LoVo (cell line): ENCODE data around the gene CLDND2.
"Not testable (repeated sequence)": the region's sequence is repeated elsewhere in the genome, so short reads cannot be mapped to it uniquely, and the experiment has no call there.

ENCODE experiments used
- DNase-seq: peaks from one replicate; pipeline ENCODE4 v3.0.0-alpha.2; 2016; ENCODE audit warnings: low spot score

Gene CLDND2, protein sequence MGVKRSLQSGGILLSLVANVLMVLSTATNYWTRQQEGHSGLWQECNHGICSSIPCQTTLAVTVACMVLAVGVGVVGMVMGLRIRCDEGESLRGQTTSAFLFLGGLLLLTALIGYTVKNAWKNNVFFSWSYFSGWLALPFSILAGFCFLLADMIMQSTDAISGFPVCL

DNA sequence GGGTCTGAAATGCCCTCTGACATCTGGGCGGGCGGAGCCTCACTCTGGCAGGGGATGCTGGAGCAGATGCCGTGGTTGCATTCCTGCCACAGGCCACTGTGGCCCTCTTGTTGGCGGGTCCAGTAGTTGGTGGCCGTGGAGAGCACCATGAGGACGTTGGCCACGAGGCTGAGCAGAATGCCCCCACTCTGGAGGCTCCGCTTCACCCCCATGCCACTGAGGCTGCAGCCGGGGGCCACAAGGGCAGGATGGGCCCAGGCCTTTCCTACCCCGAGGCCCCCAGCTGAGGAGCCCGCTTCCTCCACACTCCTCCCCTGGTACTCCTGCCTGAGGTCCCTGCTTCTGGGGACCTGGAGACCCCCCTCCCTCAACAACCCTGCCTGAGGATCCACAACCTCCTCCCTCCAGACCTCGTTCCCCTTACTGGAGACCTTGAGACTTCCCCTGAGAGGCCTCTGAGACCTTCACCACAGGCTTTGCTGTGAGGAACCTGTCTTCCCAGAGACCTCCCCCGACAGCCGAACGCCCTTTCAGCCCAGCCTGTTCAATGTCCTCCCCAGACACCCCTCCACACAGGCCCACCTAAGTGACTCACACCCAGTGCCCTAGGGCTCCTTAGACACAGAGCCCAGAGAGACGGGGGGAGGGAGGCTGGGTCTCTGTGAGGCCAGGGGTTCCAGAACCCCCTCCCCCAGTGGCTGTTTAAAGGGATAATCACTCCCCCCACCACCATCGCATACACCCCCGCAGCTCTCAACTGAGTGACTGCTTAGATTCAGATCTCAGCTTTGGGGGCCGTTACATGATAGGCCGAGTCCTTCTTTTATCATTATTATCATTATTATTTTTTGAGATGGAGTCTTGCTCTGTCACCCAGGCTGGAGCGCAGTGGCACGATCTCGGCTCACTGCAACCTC, at the start of gene CLDND2:
Gene CLDND2 (minus strand): TSS at position 638 of the 917 bp plus-strand sequence. CDS start 426 bp downstream, at position 212.
- DNase-seq = no peak

DNA sequence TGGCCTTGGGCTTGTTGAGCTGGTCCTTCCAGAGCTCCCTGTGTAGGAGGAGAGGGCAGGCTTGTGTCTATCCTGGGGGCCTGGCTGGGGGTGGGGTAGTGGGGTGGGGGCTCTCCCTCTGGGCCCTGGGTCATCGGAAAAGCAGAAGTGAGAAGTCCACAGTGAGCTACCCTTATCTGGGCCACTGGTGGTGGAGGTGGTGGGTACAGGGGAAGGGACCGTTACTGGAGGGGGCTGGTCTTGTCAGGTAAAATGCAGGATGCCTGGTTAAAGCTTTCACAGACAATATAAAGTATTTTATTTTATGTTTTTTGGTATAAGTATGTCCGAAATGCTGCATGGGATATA, 49.0 kb upstream of the CLDND2 start:
- no peak for DNase-seq

DNA sequence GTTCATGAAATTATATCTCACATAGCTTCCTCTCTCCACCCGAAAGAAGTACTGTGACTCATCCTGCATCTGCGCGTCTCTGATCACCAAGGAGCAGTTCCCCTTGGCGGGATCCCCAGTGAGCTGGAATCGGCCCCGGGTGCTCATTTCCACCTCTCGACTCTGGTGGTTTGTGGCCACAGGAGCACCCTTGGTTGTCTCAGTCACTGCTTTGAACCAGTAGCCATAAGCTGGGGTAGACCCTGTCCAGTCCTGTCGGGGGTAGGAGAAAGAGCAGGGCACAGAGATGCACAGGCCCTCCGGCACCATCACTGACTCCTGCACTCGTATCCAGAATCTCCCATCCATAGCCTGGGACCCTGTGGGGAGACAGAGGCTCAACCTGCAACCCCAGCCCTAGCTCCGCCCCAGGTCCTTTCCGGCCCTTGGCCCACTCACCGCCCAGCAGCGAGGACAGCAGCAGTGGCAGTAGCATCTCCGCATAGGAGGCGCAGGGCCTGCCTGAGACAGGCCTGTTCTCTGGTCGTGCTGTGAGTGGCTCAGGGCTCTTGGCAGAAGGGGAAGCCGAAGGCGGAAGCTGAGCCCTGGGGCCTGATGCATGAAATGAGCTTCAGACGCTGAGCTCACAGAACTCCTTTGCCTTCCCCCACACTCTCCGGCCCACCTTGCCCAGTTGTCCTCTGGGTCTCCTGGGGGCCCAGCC, 48.5 kb upstream of the CLDND2 start, which contains the start of gene SIGLEC10:
Gene SIGLEC10 (minus strand): TSS at position 536 of the 703 bp plus-strand sequence. CDS start 61 bp downstream, at position 475.
- DNase-seq = no peak

DNA sequence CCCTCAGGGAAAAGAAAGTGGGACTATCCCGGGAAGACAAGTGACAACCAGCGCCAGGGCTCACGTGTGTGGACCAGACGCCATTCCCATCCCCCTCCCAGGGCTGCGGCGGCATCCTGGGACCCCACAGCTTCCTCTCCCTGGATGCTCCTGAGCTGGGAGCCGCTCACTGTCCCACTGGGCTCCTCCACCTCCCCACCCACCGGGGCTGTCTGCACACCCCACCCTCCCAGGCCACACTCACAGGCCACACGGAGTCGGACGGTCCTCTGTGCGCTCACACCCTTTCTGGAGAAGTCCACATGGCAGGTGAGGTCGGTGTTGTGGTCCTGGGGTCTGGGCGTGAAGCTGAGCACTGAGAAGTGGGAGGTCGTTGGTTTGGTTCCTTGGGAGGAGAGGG, 47.6 kb upstream of the CLDND2 start:
- DNase-seq = not testable (repeated sequence)

DNA sequence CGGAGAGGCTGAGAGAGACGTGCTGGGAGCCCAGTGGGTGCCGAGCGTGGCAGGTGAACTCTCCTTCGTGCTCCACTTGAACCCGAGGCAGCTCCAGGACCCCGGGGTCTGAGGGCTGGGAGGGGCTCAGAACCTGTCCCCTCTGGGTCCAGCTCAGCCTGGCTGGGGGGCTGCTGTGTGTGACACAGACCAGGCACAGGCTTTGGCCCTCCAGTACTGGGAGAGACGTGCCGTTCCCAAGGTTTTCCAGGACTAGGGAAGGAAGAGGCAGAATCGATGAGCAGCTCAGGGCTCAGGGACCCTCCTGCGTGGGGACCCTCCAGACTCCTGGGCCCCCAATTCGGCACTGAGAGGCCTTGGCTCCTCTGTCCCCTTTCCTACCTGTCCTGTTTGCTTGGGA, 46.4 kb upstream of the CLDND2 start:
- DNase-seq = no peak

DNA sequence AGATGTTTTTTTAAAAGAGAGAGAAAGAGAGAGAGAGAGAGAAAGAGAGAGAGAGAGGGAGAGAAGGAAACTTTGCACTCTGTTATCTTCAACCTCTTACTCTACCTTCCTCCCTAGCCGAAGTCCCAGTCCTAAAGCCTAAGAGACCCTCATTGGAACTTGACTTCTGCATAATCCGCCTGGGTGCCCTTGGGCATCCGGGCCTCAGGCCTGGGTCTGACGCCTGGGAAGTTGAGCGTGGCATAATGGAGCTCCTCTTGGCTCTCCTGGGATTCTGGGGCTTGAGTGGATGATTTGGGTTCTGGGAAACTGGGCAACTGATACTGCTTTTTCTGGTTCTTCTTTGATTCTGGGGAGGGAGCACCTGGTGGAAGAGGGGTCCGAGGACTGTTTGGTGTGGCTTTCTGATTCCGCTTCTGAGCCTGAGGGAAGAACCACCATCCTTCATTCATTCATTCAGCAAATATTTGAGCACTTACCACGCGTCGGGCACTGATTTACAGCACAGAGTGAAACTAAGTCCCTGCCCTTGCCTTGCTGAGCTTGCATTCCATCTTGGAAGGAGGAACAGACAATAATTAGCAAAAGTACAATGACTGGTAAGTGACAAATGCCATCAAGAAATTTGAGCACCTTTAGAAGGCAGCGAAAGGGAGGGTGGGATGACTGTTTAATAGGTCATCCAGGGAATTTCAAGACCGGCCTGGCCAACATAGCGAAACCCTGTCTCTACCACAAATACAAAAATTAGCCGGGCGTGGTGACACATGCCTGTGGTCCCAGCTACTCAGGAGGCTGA, 42.3 kb upstream of the CLDND2 start:
- no peak for DNase-seq

DNA sequence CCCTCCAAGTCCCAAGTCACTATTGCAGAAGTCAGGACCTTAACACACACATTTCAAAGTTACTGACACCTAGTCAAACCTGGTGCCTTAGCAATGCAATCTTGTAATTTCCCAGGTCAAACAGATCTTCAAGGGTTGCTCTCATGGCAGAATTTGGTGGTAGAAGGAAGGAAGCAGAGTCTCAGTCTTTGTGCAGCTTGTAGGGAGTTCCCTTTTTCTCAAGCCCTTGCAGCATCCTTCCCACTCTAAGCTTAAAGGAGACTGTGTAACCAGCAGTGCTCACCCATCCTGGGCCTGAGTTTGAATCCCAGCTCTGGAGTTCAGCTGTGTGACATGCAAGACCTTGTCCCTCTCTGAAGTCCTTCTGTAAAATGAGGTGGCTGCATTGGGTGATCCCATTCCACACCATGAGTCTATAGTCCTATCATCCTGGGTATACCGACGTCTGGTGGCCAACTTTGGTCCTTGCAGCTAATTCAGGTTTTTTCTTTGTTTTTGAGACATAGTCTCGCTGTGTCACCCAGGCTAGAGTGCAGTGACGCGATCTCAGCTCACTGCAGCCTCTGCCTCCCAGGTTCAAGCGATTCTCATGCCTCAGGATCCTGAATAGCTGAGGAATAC, 38.8 kb upstream of the CLDND2 start:
- DNase-seq = no peak

DNA sequence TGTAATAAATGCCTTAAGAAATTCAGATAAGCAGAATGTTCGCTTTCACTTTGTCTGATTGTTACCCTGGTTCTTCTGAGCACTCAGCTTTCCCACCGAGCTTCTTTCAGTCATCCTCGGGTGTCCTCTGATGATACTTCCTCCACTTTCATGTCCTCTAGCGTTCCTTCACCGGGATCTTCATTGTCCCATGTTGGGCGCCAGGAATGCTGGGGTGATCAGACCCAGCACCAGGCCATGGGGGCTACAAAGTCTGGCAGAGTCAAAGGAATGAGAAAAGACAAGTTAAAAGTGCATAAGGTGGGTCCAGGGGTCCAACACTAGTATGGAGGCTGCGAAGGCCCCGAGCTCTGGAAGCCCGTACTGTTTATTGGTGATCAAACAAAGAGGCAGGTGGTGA, 33.3 kb upstream of the CLDND2 start:
- DNase-seq = no peak

DNA sequence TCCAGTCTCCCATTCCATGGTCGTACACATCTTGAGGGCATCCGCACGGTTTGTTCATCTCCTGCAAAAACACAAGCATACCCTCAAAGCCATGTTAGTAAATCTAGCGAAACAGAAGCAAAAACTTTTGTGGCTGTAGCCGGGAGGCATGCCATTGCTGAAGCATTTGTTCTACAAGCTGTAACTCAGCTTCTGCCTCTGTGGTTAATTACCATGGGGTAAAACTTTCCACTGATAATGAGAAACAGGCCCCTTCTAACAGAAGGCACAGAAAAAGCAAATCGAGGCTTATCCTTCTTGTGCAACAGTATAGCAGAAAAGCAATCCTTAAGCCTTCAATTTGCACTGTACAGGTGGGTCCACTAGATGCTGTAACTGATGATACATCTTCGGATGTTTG, 31.1 kb upstream of the CLDND2 start:
- DNase-seq = not testable (repeated sequence)

DNA sequence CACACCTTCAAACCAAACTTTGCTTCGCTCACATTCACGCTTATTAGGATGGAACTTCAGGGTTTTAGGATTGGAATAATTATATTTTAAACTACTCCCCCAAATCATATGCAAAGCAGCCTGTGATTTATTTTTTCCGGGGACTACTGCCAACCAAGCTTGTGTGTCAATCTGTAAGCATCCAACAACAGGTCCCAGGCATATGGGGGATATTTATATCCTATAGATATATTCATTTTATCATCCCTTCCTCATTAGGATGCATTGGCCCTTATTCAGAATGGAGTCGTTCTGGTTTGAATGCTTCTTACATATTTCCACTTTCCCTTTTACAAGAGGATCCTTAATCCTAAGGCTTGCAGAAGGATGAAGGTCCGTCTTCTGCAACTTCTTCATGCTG, 30.4 kb upstream of the CLDND2 start:
- no peak for DNase-seq

DNA sequence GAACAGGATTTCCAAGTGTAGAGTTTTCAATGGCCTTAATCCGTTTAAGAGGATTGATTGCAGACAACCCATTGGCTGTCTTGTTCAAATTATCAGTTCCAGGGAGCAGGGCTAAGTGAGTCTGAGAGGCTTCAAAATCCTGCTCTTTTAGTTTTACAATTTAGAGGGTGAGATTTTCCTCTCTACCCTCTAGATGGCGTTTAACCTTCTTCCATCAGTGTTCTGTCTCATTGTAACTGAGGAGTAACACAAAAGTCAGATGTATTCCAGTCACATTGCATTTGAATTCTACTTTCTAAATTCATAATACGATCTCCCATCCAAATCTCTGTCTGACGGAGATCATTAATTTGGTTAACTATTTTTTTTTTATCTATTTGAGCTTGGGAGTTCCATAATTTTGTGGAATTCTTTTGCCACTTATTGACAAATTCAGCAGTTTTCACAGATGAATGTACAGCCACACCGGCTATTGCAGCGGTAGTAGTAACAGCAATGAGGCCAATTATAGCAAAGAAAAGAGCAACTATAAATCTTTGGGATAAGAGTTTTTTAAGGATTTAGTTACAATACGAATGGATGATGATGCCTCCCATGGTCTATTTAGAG, 29.4 kb upstream of the CLDND2 start:
- peak; percentile 32 for DNase-seq

DNA sequence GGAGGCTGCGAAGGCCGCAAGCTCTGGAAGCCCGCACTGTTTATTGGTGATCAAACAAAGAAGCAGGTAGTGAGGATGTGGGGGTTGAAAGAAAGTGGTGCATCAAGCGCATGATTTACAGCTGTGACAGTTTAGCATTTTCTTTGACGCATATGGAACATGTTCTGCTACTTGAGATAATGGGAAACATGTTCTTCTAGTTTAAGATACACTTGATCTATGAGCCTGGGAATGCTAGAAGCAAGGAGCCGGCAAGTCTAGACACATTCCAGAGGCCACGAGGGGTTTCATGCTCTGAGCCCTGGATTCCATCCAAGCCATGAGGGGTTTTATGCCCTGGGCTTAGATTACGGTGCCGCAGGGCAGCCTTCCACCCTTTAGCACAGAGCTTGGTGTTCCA, 28.6 kb upstream of the CLDND2 start:
- not testable (repeated sequence) for DNase-seq

DNA sequence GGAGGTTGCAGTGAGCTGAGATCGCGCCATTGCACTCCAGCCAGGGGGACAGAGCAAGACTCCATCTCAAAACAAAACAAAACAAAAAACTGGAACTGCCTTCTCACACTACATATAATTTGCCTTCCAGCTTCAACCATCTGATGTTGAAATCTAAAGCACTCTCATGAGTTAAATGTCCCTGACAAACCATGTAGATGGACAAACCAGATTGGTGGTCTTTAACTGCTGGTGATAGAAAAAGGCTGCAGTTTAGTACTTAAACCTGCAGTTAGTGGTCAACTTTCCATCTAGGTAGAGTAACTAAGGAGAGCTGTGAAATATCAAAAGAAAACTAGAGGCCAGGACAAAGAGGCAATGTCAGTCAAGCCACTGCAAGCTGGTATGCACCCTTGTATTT, 27.4 kb upstream of the CLDND2 start:
- no peak for DNase-seq

DNA sequence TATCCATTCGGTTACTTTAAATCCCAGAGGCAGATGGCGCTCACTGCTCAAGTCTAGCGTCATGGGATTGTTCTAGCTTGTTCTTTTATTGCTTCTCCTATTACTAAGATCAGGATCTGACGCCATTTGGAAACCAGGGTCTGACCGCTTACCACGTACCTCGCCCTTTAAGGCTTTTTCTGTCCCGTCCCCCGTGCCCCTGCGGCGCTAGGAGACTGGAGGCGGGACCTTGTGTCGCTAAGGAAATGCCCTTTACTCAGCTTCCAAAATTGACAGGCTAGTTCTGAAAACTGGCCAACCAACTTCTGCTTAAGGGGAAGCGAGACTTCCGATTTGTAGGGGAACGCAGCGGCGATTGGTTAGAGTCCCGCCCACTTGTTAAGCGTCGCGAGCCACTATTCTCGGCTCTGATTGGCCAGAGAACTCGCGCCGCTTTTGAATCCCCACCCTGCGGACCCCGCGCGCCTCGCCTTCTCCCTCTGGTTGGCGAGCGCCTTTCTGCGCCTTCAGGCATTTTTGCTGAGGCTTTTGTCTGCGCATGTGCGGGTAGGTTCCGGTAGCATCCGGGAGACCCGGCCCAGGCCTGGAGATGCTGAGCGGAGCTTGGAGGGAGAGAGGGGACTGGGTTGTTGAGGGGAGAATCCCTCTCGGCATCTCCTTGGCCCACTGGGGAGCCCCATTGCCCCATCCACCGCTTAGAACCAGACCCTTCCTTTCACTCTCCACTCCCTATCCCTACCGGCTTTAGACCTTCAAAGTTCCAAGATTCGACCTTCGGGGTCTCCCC, 25.4 kb upstream of the CLDND2 start:
- DNase-seq = peak; percentile 84

DNA sequence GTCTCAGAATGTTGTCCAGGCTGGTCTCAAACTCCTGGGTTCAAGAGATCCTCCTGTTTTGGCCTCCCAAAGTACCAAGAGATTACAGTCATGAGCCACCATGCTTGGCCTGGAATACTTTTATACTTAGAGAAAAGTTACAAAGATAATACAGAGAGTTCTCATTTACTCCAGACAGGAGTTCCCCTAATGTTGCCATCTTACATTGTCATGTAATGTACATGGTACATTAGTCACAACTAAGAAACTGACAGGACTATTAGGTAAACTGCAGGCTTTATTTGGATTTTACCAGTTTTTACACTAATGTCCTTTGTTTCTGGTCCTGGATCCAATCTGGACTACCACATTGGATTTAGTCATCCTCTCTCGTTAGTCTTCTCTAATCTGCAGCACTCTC, 23.9 kb upstream of the CLDND2 start:
- DNase-seq = no peak

DNA sequence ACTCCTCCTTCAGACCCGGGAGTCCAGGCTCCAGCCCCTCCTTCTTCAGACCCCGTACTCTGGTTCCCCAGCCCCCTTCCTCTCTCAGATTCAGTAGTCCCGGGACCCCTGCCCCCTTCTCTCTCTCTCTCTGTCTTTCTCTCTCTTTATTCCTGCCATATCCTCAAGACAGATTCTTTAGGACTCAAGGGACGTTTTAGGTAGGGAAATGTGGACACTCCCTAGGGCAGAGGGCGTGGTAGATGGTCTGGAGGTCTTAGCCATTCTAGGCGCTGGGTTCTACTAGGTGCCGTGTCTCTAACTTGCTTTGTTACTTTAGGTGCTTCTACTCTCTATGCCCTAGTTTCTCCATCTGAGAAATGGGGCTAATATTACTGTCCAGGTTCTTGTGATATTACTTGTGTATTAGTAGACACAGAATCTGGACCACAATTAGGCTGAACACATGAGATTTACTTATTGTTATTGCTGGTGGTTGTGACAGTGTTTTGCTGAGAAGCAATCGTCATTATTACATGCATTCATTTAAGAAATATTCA, 22.3 kb upstream of the CLDND2 start:
- no peak for DNase-seq

DNA sequence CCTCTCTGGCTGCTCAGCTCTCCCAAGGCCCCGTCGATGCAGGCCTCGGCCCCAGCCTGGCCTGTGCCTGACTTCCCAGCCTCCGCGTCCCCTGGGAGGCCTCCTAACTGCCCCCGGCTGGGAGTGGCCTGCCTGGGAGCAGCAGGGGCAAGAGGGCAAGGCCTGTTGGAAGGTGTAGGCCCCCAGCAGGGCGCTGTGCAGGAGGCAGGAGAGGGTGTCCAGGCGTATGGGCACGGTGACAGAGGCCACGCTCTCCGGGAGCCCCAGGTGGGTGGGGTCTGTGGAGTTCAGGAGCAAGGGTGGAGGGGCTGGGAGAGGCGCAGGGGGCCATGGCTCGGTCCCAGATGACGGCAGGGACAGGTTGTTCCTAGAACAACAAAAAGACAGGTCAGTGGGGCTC, 20.3 kb upstream of the CLDND2 start:
- DNase-seq = no peak

DNA sequence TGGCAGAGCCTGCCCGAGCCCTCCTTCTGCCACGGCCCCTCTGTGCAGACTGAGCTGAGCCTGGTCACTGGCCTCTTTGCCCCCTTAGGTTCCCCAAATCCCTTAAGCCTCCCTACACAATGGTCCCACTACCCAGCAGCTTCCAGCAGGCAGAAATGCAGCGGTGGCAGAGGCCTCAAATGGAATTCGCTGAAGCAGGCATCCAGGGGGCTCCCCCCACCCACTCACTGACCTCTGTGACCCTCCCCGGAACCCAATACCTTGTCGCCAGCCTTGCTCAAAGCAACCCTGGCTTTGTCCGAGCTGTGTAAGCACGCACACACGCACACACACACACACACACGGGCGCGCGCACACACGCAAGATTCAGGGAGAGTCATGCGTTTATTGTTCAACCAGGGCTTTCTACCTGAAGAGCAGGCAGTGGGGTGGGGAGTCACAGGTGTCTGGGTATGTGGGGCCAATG, 19.2 kb upstream of the CLDND2 start, which contains the start of gene LIM2:
Gene LIM2 (minus strand): TSS at position 51 of the 466 bp plus-strand sequence. CDS start 531 bp downstream, outside the sequence.
- DNase-seq = no peak

DNA sequence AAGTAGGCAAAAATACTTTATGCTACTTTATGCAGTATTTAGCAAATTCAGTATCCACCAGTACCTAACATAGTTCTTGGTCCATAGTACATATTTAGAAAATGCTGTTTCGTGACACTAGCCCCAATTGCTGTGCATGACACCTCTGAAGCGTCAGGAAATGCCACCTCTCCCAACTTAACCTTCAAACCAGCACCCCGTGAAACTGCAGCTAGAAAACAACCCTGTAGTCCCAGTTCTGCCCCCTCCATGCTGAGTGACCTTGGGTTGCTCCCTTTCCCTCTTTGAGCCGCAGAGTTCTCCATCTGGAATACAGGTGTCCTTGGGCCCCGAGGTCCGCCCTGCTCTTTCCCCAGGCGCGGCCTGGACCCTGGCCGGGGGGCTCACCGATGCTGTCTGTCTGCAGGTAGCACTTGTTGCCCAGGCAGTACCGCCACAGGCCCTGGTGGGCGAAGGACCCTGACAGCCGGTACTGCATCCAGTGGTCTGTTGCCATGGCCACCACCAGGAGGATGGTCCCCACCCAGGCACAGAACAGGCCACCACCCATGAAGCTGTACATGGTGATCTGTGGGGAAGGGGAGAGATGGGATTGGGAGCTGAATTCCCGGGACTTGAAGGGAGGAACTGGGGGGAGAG, 18.2 kb upstream of the CLDND2 start:
- DNase-seq = no peak
